Measurements from ENCODE around the gene RRP1B. TPM values are rescaled to one million over a fixed set of nuclear protein-coding genes. Genes with fewer than 3 reads are reported as not detected.
A peak's percentile ranks its signal among the peaks of the same experiment; 100 is the strongest.

RRP1B gene
- total and polyA plus RNA-seq, 2 of the 13 experiments (the other 11 are each of a cell fraction or from before 2014, with no cell fraction given): 16.3 to 46.2 TPM

DNA sequence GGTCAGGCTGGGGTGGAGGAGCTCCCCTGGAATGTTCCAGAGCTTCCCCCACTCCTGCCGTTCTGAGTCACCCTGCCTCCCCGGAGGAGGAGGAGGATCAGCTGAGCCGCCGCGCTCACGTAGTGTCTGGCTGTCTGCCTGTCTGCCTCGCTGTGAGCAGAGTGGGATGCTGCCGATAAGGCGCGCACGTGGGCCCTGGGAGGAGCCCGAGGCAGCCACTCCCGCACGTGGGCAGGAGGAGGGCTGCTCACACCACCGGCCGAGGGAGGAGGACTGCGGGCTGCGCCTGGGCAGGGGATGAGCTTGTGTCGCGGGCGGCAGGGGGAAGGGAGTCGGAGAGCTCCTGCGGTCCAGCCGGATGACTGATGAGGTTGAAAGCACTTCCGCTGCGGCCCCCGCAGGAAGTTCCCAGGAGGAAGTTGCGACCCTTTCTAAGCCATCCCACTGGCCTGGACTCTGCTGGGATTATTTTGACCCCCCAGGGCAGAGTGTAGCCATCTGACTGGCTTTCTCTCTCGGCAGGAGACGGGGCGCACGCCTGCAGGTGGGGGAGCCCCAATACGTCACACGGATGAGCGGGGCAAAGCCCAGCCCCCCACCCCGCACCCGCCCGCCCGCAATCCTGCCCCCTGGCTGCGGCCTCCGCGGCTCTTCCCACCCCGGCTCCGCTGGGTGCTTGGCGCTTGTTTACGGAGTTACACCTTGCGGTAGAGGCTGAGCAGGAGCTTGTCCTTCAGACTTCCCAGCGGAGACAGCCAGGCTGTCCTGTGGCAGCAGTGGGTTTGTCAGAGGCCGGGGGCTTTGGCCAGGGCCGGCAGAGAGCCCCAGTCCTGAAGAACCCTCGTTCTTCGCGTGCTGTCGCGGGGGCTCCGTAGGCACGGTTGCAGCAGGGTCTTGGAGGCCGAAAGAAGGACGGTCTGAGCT is 69.4 kb downstream of the RRP1B start (continued):
- TF ChIP-seq CBX2 (IDR thresholded peaks at IDR 0.05; ENCODE audit: low read depth, low read length) (no peak), CBX2 (CRISPR knock-in tag; IDR thresholded peaks at IDR 0.05; ENCODE audit: low read depth) (no peak), ZKSCAN1 (IDR thresholded peaks at IDR 0.05; ENCODE audit: low read length) (no peak), ZNF709 (CRISPR knock-in tag; IDR thresholded peaks at IDR 0.05) (peak; percentile 86), ARHGAP35 (CRISPR knock-in tag; IDR thresholded peaks at IDR 0.05; ENCODE audit: borderline replicate concordance) (peak; percentile 74; the same call in 1 of the 2 replicates), ZNF354B (CRISPR knock-in tag; IDR thresholded peaks at IDR 0.05) (peak; percentile 88; the same call in 1 of the 2 replicates), ZNF30 (CRISPR knock-in tag; IDR thresholded peaks at IDR 0.05) (no peak), ARNT (IDR thresholded peaks at IDR 0.05) (no peak), ZNF33A (CRISPR knock-in tag; IDR thresholded peaks at IDR 0.05; ENCODE audit: borderline replicate concordance) (no peak), SP1 (IDR thresholded peaks at IDR 0.05) (no peak), SP1 (CRISPR knock-in tag; IDR thresholded peaks at IDR 0.05) (peak; percentile 77), PRMT3 (CRISPR knock-in tag; IDR thresholded peaks at IDR 0.05; ENCODE audit: borderline replicate concordance, low read depth) (0 out of 2 replicates have a peak, but pooled peaks have one; percentile 38), TP53 (CRISPR knock-in tag; conservative IDR thresholded peaks at IDR 0.05) (peak; percentile 83; the same call in 1 of the 2 replicates), RNF2 (conservative IDR thresholded peaks at IDR 0.05; ENCODE audit: low read depth) (peak; percentile 91), SUZ12 (IDR thresholded peaks at IDR 0.05; ENCODE audit: low read depth, low read length) (no peak), MAFF (IDR thresholded peaks at IDR 0.05; ENCODE audit: low read depth, low read length) (no peak), TCF7 (IDR thresholded peaks at IDR 0.05; ENCODE audit: low read depth) (peak; percentile 32; the same call in 1 of the 2 replicates), STAT5B (CRISPR knock-in tag; IDR thresholded peaks at IDR 0.05) (no peak), KLF9 (CRISPR knock-in tag; IDR thresholded peaks at IDR 0.05; ENCODE audit: low read depth) (no peak), ELF1 (CRISPR knock-in tag; IDR thresholded peaks at IDR 0.05) (peak; percentile 77), BRCA1 (CRISPR knock-in tag; IDR thresholded peaks at IDR 0.05) (no peak), SAFB2 (CRISPR knock-in tag; IDR thresholded peaks at IDR 0.05; ENCODE audit: borderline replicate concordance, low read depth) (no peak), ZNF180 (CRISPR knock-in tag; IDR thresholded peaks at IDR 0.05; ENCODE audit: borderline replicate concordance, low read depth) (no peak), PHB2 (IDR thresholded peaks at IDR 0.05; ENCODE audit: partially characterized antibody) (no peak)
- TF ChIP-seq, protein P1, sequence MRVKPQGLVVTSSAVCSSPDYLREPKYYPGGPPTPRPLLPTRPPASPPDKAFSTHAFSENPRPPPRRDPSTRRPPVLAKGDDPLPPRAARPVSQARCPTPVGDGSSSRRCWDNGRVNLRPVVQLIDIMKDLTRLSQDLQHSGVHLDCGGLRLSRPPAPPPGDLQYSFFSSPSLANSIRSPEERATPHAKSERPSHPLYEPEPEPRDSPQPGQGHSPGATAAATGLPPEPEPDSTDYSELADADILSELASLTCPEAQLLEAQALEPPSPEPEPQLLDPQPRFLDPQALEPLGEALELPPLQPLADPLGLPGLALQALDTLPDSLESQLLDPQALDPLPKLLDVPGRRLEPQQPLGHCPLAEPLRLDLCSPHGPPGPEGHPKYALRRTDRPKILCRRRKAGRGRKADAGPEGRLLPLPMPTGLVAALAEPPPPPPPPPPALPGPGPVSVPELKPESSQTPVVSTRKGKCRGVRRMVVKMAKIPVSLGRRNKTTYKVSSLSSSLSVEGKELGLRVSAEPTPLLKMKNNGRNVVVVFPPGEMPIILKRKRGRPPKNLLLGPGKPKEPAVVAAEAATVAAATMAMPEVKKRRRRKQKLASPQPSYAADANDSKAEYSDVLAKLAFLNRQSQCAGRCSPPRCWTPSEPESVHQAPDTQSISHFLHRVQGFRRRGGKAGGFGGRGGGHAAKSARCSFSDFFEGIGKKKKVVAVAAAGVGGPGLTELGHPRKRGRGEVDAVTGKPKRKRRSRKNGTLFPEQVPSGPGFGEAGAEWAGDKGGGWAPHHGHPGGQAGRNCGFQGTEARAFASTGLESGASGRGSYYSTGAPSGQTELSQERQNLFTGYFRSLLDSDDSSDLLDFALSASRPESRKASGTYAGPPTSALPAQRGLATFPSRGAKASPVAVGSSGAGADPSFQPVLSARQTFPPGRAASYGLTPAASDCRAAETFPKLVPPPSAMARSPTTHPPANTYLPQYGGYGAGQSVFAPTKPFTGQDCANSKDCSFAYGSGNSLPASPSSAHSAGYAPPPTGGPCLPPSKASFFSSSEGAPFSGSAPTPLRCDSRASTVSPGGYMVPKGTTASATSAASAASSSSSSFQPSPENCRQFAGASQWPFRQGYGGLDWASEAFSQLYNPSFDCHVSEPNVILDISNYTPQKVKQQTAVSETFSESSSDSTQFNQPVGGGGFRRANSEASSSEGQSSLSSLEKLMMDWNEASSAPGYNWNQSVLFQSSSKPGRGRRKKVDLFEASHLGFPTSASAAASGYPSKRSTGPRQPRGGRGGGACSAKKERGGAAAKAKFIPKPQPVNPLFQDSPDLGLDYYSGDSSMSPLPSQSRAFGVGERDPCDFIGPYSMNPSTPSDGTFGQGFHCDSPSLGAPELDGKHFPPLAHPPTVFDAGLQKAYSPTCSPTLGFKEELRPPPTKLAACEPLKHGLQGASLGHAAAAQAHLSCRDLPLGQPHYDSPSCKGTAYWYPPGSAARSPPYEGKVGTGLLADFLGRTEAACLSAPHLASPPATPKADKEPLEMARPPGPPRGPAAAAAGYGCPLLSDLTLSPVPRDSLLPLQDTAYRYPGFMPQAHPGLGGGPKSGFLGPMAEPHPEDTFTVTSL (CRISPR knock-in tag; IDR thresholded peaks at IDR 0.05; ENCODE audit: borderline replicate concordance): no peak
- TF ChIP-seq, protein P2, sequence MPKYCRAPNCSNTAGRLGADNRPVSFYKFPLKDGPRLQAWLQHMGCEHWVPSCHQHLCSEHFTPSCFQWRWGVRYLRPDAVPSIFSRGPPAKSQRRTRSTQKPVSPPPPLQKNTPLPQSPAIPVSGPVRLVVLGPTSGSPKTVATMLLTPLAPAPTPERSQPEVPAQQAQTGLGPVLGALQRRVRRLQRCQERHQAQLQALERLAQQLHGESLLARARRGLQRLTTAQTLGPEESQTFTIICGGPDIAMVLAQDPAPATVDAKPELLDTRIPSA (CRISPR knock-in tag; IDR thresholded peaks at IDR 0.05; ENCODE audit: borderline replicate concordance): no peak
